22Rv1 (cell line): ENCODE results near the gene SLC4A3.

Experiments
- ZFX ChIP-seq: fragments of 450-650 bp; IDR thresholded peaks from 2 replicates; pipeline ENCODE4 v1.6.1; 2017; ENCODE audit warnings: antibody characterized with exemption, borderline replicate concordance
- TF ChIP-seq, protein P1 (sequence below): fragments of 450-650 bp; IDR thresholded peaks from 2 replicates; pipeline ENCODE4 v1.5.1; 2017; ENCODE audit warnings: mild to moderate bottlenecking

DNA sequence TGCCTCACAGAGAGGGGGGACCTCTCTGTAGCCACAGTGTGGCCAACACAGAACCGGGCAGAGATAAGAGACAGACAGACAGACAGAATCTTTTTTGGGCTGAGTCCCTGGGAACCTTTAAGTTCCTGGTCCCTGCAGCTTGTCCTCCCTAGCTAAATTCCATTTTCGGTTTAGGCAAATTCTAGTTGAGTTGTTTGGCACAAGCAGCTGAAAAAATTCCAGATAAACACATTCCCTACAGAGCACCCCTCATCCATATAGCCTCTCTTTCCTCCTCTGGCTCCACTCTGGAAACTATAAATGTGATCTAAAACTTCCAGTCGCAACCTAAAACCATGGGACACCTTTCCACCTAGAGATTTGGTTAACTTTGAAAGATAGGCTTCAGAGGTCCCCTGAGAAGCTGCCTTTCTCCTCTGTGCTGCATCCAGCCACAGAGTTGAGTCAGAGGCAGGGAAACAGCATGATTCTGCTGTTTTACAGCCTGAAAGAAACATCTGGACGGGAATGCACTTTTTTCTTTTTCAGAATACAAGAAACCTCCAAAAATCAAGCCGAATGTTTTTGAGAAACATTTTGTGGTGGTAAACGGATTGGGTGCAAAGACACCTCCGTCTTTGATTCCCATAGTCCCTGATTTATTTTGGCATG, 30.9 kb downstream of the SLC4A3 start:
- TF ChIP-seq, protein P1, sequence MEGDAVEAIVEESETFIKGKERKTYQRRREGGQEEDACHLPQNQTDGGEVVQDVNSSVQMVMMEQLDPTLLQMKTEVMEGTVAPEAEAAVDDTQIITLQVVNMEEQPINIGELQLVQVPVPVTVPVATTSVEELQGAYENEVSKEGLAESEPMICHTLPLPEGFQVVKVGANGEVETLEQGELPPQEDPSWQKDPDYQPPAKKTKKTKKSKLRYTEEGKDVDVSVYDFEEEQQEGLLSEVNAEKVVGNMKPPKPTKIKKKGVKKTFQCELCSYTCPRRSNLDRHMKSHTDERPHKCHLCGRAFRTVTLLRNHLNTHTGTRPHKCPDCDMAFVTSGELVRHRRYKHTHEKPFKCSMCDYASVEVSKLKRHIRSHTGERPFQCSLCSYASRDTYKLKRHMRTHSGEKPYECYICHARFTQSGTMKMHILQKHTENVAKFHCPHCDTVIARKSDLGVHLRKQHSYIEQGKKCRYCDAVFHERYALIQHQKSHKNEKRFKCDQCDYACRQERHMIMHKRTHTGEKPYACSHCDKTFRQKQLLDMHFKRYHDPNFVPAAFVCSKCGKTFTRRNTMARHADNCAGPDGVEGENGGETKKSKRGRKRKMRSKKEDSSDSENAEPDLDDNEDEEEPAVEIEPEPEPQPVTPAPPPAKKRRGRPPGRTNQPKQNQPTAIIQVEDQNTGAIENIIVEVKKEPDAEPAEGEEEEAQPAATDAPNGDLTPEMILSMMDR = no peak
- TF ChIP-seq ZFX = no peak
